Stimulated activated CD8-positive, alpha-beta memory T cell treated with anti-CD3 and anti-CD28 coated beads, Interleukin-15, amount 100 ng/mL, for 1 hour (primary cell): ENCODE results near the gene YIPF3.
"Not testable (repeated sequence)": the region's sequence is repeated elsewhere in the genome, so short reads cannot be mapped to it uniquely, and the experiment has no call there.

Source experiments
- DNase-seq: peaks from one replicate; pipeline ENCODE4 v3.0.0-alpha.2; 2020; ENCODE audit warnings: low read depth

The YIPF3 gene

GRCh38 chr6:43491750-43492661, 24.7 kb downstream of the YIPF3 start:
- no peak for DNase-seq

- no peak for DNase-seq
Observed at GRCh38 chr6:43490523-43490939, 26.2 kb downstream of the YIPF3 start.

GRCh38 chr6:43489277-43490072, 27.3 kb downstream of the YIPF3 start:
- no peak for DNase-seq

GRCh38 chr6:43488667-43489276, 28.0 kb downstream of the YIPF3 start:
- DNase-seq, result no peak

GRCh38 chr6:43481591-43482236, 35.0 kb downstream of the YIPF3 start:
- no peak for DNase-seq

GRCh38 chr6:43481075-43481474, 35.7 kb downstream of the YIPF3 start:
- DNase-seq, result no peak

- DNase-seq, result no peak
Observed at GRCh38 chr6:43478008-43478372, 38.7 kb downstream of the YIPF3 start.

GRCh38 chr6:43477235-43478007, 39.3 kb downstream of the YIPF3 start, which contains the start of gene TJAP1:
Gene TJAP1, plus strand, starts transcription at chr6:43477570. Its CDS starts 21,432 bp downstream, at chr6:43499002.
- DNase-seq, result peak; percentile 99

GRCh38 chr6:43476746-43477145, 40.0 kb downstream of the YIPF3 start:
- DNase-seq, result no peak

- no peak for DNase-seq
Observed at GRCh38 chr6:43475516-43475915, 41.2 kb downstream of the YIPF3 start.

- no peak for DNase-seq
Observed at GRCh38 chr6:43472515-43472914, 44.2 kb downstream of the YIPF3 start.

GRCh38 chr6:43471399-43471798, 45.3 kb downstream of the YIPF3 start:
- no peak for DNase-seq

- no peak for DNase-seq
Observed at GRCh38 chr6:43469947-43470346, 46.8 kb downstream of the YIPF3 start.

- no peak for DNase-seq
Observed at GRCh38 chr6:43468748-43469681, 47.7 kb downstream of the YIPF3 start.

- DNase-seq, result no peak
Observed at GRCh38 chr6:43468240-43468639, 48.5 kb downstream of the YIPF3 start.

- no peak for DNase-seq
Observed at GRCh38 chr6:43467752-43468151, 49.0 kb downstream of the YIPF3 start.

GRCh38 chr6:43467265-43467664, 49.5 kb downstream of the YIPF3 start:
- DNase-seq, result not testable (repeated sequence)

- no peak for DNase-seq
Observed at GRCh38 chr6:43465948-43466347, 50.8 kb downstream of the YIPF3 start.

GRCh38 chr6:43464337-43464736, 52.4 kb downstream of the YIPF3 start:
- no peak for DNase-seq

GRCh38 chr6:43461936-43462335, 54.8 kb downstream of the YIPF3 start:
- DNase-seq, result no peak
